ENCODE results near the gene PIK3R4.

Gene PIK3R4

DNA sequence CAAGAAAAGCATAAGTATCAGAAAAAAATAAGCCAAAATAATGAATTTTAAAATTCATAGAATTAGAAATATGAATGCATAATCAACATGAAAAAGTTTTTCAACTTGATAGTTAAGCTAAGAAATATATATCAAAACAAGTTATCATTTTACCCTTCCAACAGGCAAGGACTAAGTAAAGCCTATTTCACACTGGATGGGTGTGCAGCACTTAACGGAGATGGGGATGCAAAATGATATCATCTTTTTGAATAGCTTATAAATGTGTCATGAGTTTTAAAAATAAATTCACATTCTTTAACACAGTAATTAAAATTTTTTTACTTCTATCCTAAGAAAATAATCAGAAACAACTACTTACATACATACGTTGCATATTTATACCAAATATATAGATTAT, 20.9 kb downstream of the PIK3R4 start:
- H3K9me3 Mint-ChIP-seq (ENCODE audit: low read depth): no peaks in the 10 kb centered on the region
- H3K4me3 Mint-ChIP-seq: no peak overlapping the region
- H3K36me3 Mint-ChIP-seq: peaks cover 9% of the 10 kb centered on the region
- H3K4me1 Mint-ChIP-seq (ENCODE audit: low read depth): peaks cover 9% of the 10 kb centered on the region
- no peaks in the 10 kb centered on the region for H3K27me3 Mint-ChIP-seq
- no peak overlapping the region for H3K27ac Mint-ChIP-seq

DNA sequence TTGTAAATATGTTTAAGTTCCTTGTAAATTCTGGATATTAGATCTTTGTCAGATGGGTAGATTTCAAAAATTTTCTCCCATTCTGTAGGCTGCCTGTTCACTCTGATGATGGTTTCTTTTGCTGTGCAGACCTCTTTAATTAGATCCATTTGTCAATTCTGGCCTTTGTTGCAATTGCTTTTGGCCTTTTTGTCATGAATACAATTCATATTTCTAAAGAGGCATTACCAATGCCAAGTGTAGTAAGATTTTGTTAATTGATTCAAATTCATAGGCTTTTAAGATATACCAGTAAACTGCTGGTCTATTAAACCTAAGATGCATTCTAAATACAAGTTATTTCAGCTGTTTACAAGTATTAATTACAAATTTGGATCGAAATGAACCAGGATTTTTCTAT, 31.0 kb downstream of the PIK3R4 start:
- Mint-ChIP-seq H3K4me1 (ENCODE audit: low read depth) (no peaks in the 10 kb centered on the region), H3K9me3 (ENCODE audit: low read depth) (no peaks in the 10 kb centered on the region), H3K27ac (no peak overlapping the region), H3K4me3 (no peak overlapping the region), H3K27me3 (no peaks in the 10 kb centered on the region), H3K36me3 (peaks cover 15% of the 10 kb centered on the region)

DNA sequence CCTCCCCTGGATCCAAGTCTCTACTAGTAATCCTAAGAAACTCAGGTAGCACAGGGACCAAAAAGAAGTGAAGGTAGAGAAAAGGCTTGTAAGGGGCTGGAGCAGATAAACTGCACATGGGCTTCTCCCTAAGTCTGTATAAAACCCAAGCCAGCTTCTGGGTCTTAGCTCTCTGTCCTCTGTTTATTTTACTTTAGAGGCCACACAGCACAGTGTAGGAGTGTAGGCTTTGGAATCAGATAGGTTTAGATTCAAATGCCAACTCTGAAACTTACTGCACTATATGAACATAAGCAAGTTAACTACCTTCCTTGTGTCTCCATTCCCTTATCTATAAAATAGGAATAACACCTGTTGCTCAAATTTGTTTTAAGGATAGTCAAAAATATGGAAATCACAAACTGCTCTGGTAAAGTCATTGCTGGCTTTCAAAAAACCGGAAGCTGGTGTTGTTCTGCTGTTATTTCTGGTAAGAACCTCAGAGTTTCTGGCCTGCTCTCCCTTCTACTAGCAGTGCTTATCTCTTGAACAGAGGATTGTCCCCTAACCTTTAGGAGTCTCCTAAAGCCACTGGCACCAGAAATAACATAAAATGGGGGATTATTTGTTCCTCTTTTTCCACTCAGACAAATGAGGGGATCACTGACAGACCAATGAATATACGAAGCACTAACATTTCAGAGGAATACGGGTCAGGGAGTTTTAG, 33.8 kb downstream of the PIK3R4 start:
- Mint-ChIP-seq H3K9me3 (ENCODE audit: low read depth) (no peaks in the 10 kb centered on the region), H3K36me3 (peaks cover 24% of the 10 kb centered on the region), H3K4me1 (ENCODE audit: low read depth) (no peaks in the 10 kb centered on the region), H3K27ac (no peak overlapping the region), H3K4me3 (no peak overlapping the region), H3K27me3 (no peaks in the 10 kb centered on the region)

DNA sequence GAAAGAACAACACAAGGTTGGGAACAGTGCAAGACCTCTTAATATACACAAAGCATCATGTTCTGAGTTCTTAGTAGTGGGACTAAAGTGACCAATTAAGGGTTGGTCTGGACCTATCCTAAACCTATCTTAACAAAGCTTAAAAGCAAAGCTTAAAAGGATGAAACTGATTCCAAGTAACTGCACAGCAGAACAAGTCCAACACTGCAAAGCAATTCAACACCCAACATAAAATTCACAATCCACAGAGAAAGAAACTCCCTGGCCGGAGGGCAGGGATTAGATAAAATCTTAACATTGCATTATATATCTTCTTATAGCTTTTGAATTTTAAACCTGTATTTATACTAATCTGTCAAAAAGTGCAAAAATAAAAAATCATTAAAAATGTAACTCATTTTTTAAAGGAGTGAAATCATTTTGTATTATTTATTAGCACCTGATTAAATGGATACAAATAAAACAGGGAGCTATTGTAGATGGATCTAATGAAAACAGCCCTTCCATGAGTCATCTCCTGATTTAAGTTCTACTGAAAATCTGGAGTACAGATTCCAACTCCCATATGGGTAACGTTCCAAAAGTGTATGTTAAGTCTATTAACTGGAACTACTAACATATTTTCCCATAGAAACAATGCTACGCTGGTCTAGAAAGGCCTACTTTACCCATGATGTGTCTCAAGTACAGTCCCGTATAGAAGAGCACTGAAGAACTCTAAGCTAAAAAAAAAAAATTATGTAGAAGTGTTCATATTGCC, 34.9 kb downstream of the PIK3R4 start:
- no peak overlapping the region for H3K4me3 Mint-ChIP-seq
- H3K27ac Mint-ChIP-seq: no peak overlapping the region
- peaks cover 20% of the 10 kb centered on the region for H3K36me3 Mint-ChIP-seq
- H3K27me3 Mint-ChIP-seq: no peaks in the 10 kb centered on the region
- no peaks in the 10 kb centered on the region for H3K4me1 Mint-ChIP-seq (ENCODE audit: low read depth)
- H3K9me3 Mint-ChIP-seq (ENCODE audit: low read depth): no peaks in the 10 kb centered on the region

DNA sequence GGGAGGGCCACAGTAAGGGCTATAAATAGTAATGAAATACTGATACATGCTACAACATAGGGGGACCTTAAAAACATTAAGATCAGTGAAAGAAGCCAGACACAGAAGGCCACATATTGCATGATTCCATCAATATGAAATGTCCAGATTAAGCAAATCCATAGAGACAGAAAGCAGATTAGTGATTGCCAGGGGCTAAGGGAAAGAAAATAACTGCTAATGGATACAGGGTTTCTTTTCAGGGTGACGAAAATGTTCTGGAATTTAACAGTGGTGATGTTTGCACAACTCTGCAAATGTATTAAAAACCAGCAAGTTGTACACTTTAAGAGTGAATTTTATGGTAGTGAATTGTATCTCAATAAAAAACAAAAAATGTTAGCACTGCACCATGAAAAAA, 37.0 kb downstream of the PIK3R4 start:
- no peak overlapping the region for H3K4me3 Mint-ChIP-seq
- no peak overlapping the region for H3K27ac Mint-ChIP-seq
- peaks cover 19% of the 10 kb centered on the region for H3K36me3 Mint-ChIP-seq
- H3K4me1 Mint-ChIP-seq (ENCODE audit: low read depth): no peaks in the 10 kb centered on the region
- H3K27me3 Mint-ChIP-seq: no peaks in the 10 kb centered on the region
- no peaks in the 10 kb centered on the region for H3K9me3 Mint-ChIP-seq (ENCODE audit: low read depth)

DNA sequence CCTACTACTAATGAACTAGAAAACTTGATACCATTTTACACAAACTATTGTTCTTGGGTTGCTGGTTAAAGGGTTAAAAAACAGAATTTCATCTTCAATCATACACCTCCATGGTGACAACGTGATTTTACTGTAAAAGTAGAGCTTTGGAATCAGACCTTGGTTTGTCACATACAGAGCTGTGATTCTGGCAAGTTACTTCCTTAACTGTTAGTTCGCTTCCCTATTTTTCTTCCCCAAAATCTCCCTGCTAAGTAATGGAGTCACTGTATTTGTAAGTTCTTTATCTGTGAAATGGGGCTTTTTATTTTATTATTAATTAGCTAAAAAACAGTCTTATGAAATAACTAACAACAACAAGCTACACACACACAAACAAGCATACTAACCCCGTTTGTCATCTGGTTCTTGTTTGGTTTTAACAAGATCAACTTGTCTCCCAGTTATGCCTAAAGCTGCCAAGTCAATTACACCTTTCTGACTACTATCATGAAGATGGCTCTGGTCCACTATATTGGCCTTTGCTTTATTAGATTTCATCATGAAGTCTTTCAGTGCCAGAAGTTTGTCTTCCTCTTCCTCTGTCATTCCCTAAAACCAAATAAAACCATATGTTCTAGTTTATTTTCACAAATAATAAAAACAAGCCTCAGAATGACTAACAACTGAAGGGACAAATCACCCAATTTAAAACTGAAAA, 38.6 kb downstream of the PIK3R4 start:
- no peaks in the 10 kb centered on the region for H3K9me3 Mint-ChIP-seq (ENCODE audit: low read depth)
- H3K4me3 Mint-ChIP-seq: no peak overlapping the region
- H3K27ac Mint-ChIP-seq: no peak overlapping the region
- H3K27me3 Mint-ChIP-seq: no peaks in the 10 kb centered on the region
- no peaks in the 10 kb centered on the region for H3K4me1 Mint-ChIP-seq (ENCODE audit: low read depth)
- peaks cover 19% of the 10 kb centered on the region for H3K36me3 Mint-ChIP-seq

DNA sequence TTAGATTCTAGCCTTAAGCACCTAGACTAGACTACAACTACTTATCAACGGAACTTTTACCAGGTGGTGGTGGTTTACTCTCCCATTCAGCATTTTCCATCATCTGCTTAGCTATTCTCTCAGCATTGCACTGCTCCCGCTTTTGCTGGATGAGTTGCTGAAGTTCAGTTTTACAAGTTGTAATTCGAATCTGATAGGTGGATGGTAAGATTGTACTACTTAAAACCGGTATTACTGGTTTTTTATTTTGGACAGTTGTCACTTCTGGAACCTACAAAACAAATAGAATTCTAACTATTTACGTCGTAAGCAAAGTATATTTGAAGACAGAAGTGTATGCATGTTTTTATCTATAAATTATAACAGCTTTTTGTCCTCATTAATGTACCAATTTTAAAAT, 41.1 kb downstream of the PIK3R4 start:
- Mint-ChIP-seq H3K4me1 (ENCODE audit: low read depth) (no peaks in the 10 kb centered on the region), H3K36me3 (peaks cover 26% of the 10 kb centered on the region), H3K4me3 (no peak overlapping the region), H3K9me3 (ENCODE audit: low read depth) (no peaks in the 10 kb centered on the region), H3K27ac (no peak overlapping the region), H3K27me3 (no peaks in the 10 kb centered on the region)

DNA sequence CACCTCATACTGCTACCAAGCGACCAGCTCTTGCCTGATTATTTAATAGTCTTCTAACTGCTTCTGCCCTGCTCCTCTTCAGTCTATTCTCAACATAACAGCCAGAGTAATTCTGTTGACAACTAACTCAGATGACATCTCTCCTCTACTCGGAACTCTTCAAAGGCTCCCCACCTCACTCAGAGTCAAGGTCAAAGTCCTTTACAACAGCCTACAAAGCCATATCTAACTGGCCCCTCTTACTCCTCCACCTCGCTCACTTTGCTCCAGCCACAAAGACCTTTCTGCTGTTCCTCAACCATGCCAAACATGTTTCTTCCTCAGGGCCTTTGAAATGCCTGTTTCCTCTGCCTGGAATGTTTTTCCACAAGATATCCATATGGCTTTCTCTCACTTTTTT, 43.6 kb downstream of the PIK3R4 start:
- Mint-ChIP-seq H3K36me3 (peaks cover 25% of the 10 kb centered on the region), H3K27ac (no peak overlapping the region), H3K4me3 (no peak overlapping the region), H3K9me3 (ENCODE audit: low read depth) (no peaks in the 10 kb centered on the region), H3K4me1 (ENCODE audit: low read depth) (no peaks in the 10 kb centered on the region), H3K27me3 (no peaks in the 10 kb centered on the region)

DNA sequence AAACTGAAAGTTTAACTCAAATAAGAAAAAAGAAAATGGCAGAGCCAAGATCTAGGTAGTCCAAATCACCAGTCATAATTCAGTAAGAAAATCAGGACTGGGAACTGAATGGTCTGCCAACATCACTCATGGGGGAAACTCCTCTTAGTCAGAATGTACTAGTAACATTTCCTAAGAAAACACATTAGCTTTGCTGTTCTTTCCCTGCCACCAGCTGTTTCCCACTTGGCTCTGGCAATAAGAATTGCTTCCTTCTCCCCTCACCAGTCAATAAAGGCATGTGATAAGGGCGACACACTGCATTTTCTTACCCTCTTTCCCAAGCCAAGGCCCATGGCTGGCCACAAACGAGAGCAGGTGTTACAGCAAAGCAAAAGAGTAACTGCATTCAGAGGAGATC, 46.1 kb downstream of the PIK3R4 start:
- Mint-ChIP-seq H3K36me3 (peaks cover 27% of the 10 kb centered on the region), H3K4me1 (ENCODE audit: low read depth) (no peaks in the 10 kb centered on the region), H3K27ac (no peak overlapping the region), H3K27me3 (no peaks in the 10 kb centered on the region), H3K4me3 (no peak overlapping the region), H3K9me3 (ENCODE audit: low read depth) (no peaks in the 10 kb centered on the region)

DNA sequence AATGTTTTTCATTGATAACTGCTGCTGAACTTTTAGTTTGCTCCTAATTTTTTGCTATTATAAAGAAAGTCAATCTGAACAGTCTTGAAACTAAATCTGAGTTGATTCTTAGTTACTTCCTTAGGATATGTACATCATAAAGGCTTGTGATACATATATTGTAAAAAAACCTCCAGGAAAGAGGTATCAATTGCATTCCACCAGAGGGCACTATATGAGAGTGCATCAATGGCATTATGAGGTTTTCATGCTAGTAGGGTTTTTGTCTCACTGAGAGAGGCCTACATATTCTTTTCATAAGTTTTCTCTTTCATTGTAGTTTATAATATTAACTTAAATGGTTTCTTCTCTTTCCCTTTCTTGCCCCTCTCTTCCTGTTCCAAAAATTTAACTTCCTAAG, 46.9 kb downstream of the PIK3R4 start:
- Mint-ChIP-seq H3K27ac (no peak overlapping the region), H3K4me1 (ENCODE audit: low read depth) (no peaks in the 10 kb centered on the region), H3K36me3 (peaks cover 24% of the 10 kb centered on the region), H3K27me3 (no peaks in the 10 kb centered on the region), H3K4me3 (no peak overlapping the region), H3K9me3 (ENCODE audit: low read depth) (no peaks in the 10 kb centered on the region)

DNA sequence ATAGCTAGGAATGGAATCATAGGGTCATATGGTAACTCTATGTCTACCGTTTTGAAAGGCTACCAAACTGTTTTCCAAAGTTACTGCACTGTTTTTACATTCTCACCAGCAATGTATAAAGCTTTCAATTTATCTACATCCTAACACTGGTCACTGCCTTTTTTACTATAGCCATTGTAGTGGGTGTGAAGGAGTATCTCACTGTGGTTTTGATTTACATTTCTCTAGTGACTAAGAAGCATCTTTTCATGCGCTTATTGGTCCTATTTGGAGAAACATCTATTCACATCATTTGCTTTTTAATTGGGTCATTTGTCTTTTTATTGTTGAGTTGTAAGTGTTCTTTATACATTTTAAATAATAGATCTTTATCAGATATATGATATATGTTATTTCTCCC, 53.3 kb downstream of the PIK3R4 start:
- H3K4me1 Mint-ChIP-seq (ENCODE audit: low read depth): no peaks in the 10 kb centered on the region
- H3K9me3 Mint-ChIP-seq (ENCODE audit: low read depth): no peaks in the 10 kb centered on the region
- no peak overlapping the region for H3K27ac Mint-ChIP-seq
- peaks cover 18% of the 10 kb centered on the region for H3K36me3 Mint-ChIP-seq
- no peak overlapping the region for H3K4me3 Mint-ChIP-seq
- H3K27me3 Mint-ChIP-seq: no peaks in the 10 kb centered on the region

DNA sequence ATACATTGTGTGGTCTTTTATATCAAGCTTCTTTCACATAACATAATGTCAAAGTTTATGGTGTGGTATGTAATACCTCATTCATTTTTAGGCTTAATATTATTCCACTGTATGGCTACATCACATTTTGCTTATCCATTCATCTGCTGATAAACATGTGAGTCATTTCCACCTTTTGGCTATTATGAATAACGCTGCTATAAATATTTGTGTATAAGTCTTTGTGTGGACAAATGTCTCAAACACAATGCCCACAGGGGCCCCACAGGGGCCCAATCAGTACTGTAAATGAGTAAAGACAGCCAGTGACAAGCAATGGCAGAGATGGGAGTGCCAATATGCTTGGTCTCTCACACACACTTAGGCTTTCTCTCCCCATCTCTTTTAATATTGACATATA, 54.2 kb downstream of the PIK3R4 start:
- H3K27ac Mint-ChIP-seq: no peak overlapping the region
- no peaks in the 10 kb centered on the region for H3K4me1 Mint-ChIP-seq (ENCODE audit: low read depth)
- H3K27me3 Mint-ChIP-seq: no peaks in the 10 kb centered on the region
- H3K9me3 Mint-ChIP-seq (ENCODE audit: low read depth): no peaks in the 10 kb centered on the region
- no peak overlapping the region for H3K4me3 Mint-ChIP-seq
- H3K36me3 Mint-ChIP-seq: peaks cover 15% of the 10 kb centered on the region

DNA sequence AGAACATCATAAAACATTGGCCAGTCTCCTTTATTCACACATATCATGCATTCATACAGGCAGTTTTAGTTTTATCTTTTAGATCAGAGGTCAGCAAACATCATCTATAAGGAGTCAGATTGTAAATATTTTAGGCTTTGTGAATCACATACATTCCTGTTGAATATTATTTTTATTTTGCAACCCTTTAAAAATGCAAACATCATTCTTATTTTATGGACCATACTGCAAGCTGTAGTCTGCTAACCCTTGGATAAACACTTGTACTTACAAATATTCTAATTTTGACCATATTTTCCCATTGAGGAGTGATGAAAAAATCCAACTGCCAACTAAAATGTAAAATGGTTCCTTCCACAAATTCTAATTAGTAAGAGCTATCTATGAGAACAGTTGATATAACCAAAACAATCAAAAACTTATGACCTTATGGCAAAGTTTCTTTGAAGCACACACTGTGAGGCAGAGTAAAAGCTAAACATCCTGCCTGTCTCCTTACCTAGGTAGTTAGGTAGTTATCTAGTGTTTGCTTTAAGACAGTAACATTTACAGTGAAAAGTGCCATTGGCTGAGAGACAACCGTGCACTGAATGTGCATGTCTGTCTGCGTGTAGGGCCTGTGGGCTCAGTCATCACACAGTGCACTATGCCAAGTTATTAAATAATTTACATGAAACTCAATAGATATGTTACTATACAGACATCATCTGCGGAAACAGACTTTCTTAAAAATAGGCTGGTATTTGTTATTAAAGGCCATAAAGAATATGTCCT, 57.7 kb downstream of the PIK3R4 start:
- Mint-ChIP-seq H3K36me3 (peaks cover 18% of the 10 kb centered on the region), H3K9me3 (ENCODE audit: low read depth) (no peaks in the 10 kb centered on the region), H3K27ac (no peak overlapping the region), H3K4me3 (no peak overlapping the region), H3K27me3 (no peaks in the 10 kb centered on the region), H3K4me1 (ENCODE audit: low read depth) (no peaks in the 10 kb centered on the region)

DNA sequence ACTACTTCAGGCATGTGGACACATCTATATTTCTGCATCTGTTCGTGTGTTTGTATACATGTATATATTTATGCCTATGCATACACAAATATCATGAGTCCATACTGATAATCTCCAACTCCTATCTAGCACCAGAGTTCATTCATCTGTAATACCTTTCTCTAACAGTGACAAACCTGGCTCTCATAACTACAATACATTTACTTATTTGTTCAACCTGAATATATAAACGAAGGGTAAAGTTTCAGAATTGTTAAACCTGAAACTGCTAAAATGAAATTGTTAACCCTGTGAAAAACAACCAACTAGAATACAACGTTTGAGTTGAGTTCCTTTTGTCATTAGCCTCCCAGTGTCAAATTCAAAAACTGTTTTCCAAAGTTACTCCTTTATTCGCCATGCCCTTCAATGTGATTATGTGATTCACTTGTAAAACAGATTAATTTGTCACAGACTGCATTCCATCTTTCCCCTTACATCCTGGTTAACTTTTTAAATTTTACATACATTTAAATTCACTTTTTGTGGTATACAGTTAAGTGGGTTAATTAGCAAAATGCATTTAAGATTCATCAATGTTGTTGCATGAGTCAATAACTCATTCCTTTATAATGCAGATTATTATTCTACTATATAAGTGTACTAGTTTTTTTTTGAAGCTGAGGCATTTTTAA, 58.5 kb downstream of the PIK3R4 start:
- no peaks in the 10 kb centered on the region for H3K4me1 Mint-ChIP-seq (ENCODE audit: low read depth)
- H3K27me3 Mint-ChIP-seq: no peaks in the 10 kb centered on the region
- no peaks in the 10 kb centered on the region for H3K9me3 Mint-ChIP-seq (ENCODE audit: low read depth)
- no peak overlapping the region for H3K4me3 Mint-ChIP-seq
- H3K27ac Mint-ChIP-seq: no peak overlapping the region
- H3K36me3 Mint-ChIP-seq: peaks cover 23% of the 10 kb centered on the region

All from activated naive CD8-positive, alpha-beta T cell (primary cell).